ENCODE results near the gene STOX2.

- TF ChIP-seq CTCF (IDR thresholded peaks at IDR 0.05) = no peak
- no peak for TF ChIP-seq POLR2A (IDR thresholded peaks at IDR 0.05)
Observed at GRCh38 chr4:183968502-183968901, 63.4 kb downstream of the STOX2 start.
